ENCODE measurements around the gene SUGCT. TPM values are rescaled to one million over a fixed set of nuclear protein-coding genes. Genes with fewer than 3 reads are reported as not detected.

The SUGCT gene
- total RNA-seq, 3 donors from 2014 or later (not counting 1 experiment from before 2014, with no cell fraction given), result 0.40 to 0.59 TPM; not detected in 1

GRCh38 chr7:40356871-40357709 lies 222.3 kb downstream of the SUGCT start:
- Histone ChIP-seq H3K9me3 (ENCODE audit: control insufficient read depth, insufficient read depth, low read length) (peaks cover 3% of the 10 kb centered on the region), H3K27me3 (ENCODE audit: control insufficient read depth, insufficient read depth, low read length) (no peaks in the 10 kb centered on the region), H3K4me1 (ENCODE audit: control insufficient read depth, insufficient read depth, low read length) (no peaks in the 10 kb centered on the region), H3K4me3 (ENCODE audit: low read length) (no peak overlapping the region), H3K36me3 (ENCODE audit: control insufficient read depth, insufficient read depth, low read length) (no peaks in the 10 kb centered on the region), H3K27ac (ENCODE audit: low read length) (no peak overlapping the region)
- ATAC-seq (no peak), DNase-seq (no peak)
- Mint-ChIP-seq H3K27me3 (ENCODE audit: low read depth in 2 of 2) (no peaks in the 10 kb centered on the region), H3K4me3 (no peak overlapping the region), H3K27ac (no peak overlapping the region), H3K9me3 (peaks cover 0 to 5% of the 10 kb centered on the region in 2 donors), H3K36me3 (no peaks in the 10 kb centered on the region), H3K4me1 (no peaks in the 10 kb centered on the region)
- no peak for TF ChIP-seq CTCF (IDR thresholded peaks at IDR 0.05)
- WGBS (ENCODE audit: insufficient coverage), result 94% methylated on average over 6 of the region's 6 CpGs
- intact Hi-C loops (cut with micrococcal nuclease), result no loop called here

GRCh38 chr7:40369641-40370277 lies 235.0 kb downstream of the SUGCT start:
- Histone ChIP-seq H3K4me1 (ENCODE audit: control insufficient read depth, insufficient read depth, low read length) (no peaks in the 10 kb centered on the region), H3K27ac (ENCODE audit: low read length) (no peak overlapping the region), H3K27me3 (ENCODE audit: control insufficient read depth, insufficient read depth, low read length) (no peaks in the 10 kb centered on the region), H3K36me3 (ENCODE audit: control insufficient read depth, insufficient read depth, low read length) (no peaks in the 10 kb centered on the region), H3K9me3 (ENCODE audit: control insufficient read depth, insufficient read depth, low read length) (no peaks in the 10 kb centered on the region), H3K4me3 (ENCODE audit: low read length) (no peak overlapping the region)
- Mint-ChIP-seq H3K27me3 (ENCODE audit: low read depth in 2 of 2) (no peaks in the 10 kb centered on the region), H3K4me1 (no peaks in the 10 kb centered on the region), H3K27ac (no peak overlapping the region), H3K9me3 (peaks cover 4 to 5% of the 10 kb centered on the region in 2 donors), H3K4me3 (no peak overlapping the region), H3K36me3 (no peaks in the 10 kb centered on the region)
- intact Hi-C loops (cut with micrococcal nuclease), result no loop called here
- no peak for TF ChIP-seq CTCF (IDR thresholded peaks at IDR 0.05)
- no peak for ATAC-seq
- no peak for DNase-seq
- 81% methylated on average over 3 of the region's 5 CpGs for WGBS (ENCODE audit: insufficient coverage)

GRCh38 chr7:40371806-40372440 lies 237.1 kb downstream of the SUGCT start:
- intact Hi-C loops (cut with micrococcal nuclease), result no loop called here
- Histone ChIP-seq H3K27ac (ENCODE audit: low read length) (no peak overlapping the region), H3K4me3 (ENCODE audit: low read length) (no peak overlapping the region), H3K27me3 (ENCODE audit: control insufficient read depth, insufficient read depth, low read length) (no peaks in the 10 kb centered on the region), H3K36me3 (ENCODE audit: control insufficient read depth, insufficient read depth, low read length) (no peaks in the 10 kb centered on the region), H3K9me3 (ENCODE audit: control insufficient read depth, insufficient read depth, low read length) (no peaks in the 10 kb centered on the region), H3K4me1 (ENCODE audit: control insufficient read depth, insufficient read depth, low read length) (no peaks in the 10 kb centered on the region)
- peaks cover 4 to 5% of the 10 kb centered on the region in 2 donors for H3K9me3 Mint-ChIP-seq
- no peaks in the 10 kb centered on the region for H3K27me3 Mint-ChIP-seq (ENCODE audit: low read depth in 2 of 2)
- no peaks in the 10 kb centered on the region for H3K36me3 Mint-ChIP-seq
- H3K27ac Mint-ChIP-seq, result no peak overlapping the region
- H3K4me1 Mint-ChIP-seq, result no peaks in the 10 kb centered on the region
- TF ChIP-seq CTCF (IDR thresholded peaks at IDR 0.05), result no peak
- DNase-seq (no peak), ATAC-seq (no peak)
- no peak overlapping the region for H3K4me3 Mint-ChIP-seq
- 100% methylated on average over 1 of the region's 4 CpGs for WGBS (ENCODE audit: insufficient coverage)
